SK-N-SH treated with all-trans-retinoic acid at 6 μM for 48 hours (cell line): ENCODE measurements around the gene OSR1.

Experiments used
- ARNTL ChIP-seq: fragments of 450-650 bp; formaldehyde crosslinking; IDR thresholded peaks from 2 replicates; pipeline ENCODE4 v1.5.0; 2020; ENCODE audit warnings: low read depth, mild to moderate bottlenecking, moderate library complexity, borderline replicate concordance
- CSDC2 ChIP-seq: fragments of 250-450 bp; sonication (Bioruptor Pico); IDR thresholded peaks from 2 replicates; pipeline ENCODE4 v1.5.0; 2020; ENCODE audit warnings: mild to moderate bottlenecking, moderate library complexity
- RARB ChIP-seq: fragments of 250-450 bp; sonication (Bioruptor Pico); IDR thresholded peaks from 2 replicates; pipeline ENCODE4 v1.8.0; 2021; ENCODE audit warnings: mild to moderate bottlenecking, moderate library complexity
- ZFP30 ChIP-seq: fragments of 450-650 bp; formaldehyde crosslinking; IDR thresholded peaks from 2 replicates; pipeline ENCODE4 v1.5.0; 2022; ENCODE audit warnings: mild to moderate bottlenecking, moderate library complexity

- TF ChIP-seq RARB (CRISPR knock-in tag): no peak
- no peak for TF ChIP-seq ZFP30 (CRISPR knock-in tag)
- no peak for TF ChIP-seq ARNTL (CRISPR knock-in tag)
- TF ChIP-seq CSDC2: no peak
These were observed 566 bp upstream of the OSR1 start for GRCh38 chr2:19359021-19359357.
